ENCODE measurements around the gene ING2. TPM values are rescaled to one million over a fixed set of nuclear protein-coding genes. Genes with fewer than 3 reads are reported as not detected.

The ING2 gene
- polyA plus RNA-seq, 1 donor from 2014 or later, result 27.2 TPM

DNA sequence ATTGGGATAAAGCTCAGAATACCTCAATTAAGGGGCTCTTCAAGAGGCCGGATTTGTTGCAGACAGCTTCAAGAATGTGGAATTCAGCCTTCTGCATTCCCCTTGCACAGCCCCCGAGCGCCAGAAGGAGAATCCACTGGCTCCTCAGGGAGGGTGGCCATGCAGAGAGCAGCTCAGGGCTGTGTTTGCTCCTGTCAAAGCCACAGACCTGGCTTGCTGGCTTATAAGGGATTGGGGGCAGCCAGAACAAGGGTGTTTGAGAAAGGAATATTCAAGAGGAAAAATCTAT, 36.8 kb downstream of the ING2 start:
- no peaks in the 10 kb centered on the region for H3K27me3 ChIP-seq (ENCODE audit: insufficient read depth, low read depth, low read length)
- no peaks in the 10 kb centered on the region for H3K9me2 ChIP-seq (ENCODE audit: insufficient read depth, low read length)
- no peak overlapping the region for H3K4me2 ChIP-seq (ENCODE audit: low read length)

DNA sequence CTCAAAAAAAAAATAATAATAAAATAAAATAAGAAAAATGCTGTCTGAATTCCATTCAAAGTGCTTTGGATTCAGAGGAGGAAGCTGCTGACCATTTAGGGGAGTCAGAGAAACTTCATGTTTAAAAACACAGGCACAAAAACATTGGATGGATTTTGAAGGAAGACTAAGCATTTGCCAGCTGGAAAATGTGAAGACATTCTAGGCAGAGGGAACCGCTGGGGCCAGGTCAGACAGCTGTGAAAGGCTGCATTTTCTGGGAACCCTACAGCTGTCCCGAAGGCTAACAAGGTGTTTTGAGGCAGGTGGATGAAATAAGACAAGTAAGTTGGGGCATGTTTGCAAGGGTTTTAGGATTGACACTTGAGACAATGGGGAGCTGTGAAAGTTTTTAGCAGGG, 38.6 kb downstream of the ING2 start:
- no peaks in the 10 kb centered on the region for H3K9me3 ChIP-seq (ENCODE audit: low read length)
- no peaks in the 10 kb centered on the region for H4K20me1 ChIP-seq (ENCODE audit: insufficient read depth)
- no peaks in the 10 kb centered on the region for H3K36me3 ChIP-seq (ENCODE audit: insufficient read depth, low read length)
- H3K4me3 ChIP-seq (ENCODE audit: low read length), result no peak overlapping the region
- H3K79me2 ChIP-seq (replicated peaks; ENCODE audit: insufficient read depth, low read length), result no peaks in the 10 kb centered on the region
- no peaks in the 10 kb centered on the region for H3K27me3 ChIP-seq (ENCODE audit: insufficient read depth, low read depth, low read length)
- no peak overlapping the region for H3K4me2 ChIP-seq (ENCODE audit: low read length)
- H2AFZ ChIP-seq (ENCODE audit: low read depth, low read length), result no peak overlapping the region
- no peak for TF ChIP-seq SMC3 (conservative IDR thresholded peaks at IDR 0.05; ENCODE audit: poor library complexity)
- TF ChIP-seq, protein P1, sequence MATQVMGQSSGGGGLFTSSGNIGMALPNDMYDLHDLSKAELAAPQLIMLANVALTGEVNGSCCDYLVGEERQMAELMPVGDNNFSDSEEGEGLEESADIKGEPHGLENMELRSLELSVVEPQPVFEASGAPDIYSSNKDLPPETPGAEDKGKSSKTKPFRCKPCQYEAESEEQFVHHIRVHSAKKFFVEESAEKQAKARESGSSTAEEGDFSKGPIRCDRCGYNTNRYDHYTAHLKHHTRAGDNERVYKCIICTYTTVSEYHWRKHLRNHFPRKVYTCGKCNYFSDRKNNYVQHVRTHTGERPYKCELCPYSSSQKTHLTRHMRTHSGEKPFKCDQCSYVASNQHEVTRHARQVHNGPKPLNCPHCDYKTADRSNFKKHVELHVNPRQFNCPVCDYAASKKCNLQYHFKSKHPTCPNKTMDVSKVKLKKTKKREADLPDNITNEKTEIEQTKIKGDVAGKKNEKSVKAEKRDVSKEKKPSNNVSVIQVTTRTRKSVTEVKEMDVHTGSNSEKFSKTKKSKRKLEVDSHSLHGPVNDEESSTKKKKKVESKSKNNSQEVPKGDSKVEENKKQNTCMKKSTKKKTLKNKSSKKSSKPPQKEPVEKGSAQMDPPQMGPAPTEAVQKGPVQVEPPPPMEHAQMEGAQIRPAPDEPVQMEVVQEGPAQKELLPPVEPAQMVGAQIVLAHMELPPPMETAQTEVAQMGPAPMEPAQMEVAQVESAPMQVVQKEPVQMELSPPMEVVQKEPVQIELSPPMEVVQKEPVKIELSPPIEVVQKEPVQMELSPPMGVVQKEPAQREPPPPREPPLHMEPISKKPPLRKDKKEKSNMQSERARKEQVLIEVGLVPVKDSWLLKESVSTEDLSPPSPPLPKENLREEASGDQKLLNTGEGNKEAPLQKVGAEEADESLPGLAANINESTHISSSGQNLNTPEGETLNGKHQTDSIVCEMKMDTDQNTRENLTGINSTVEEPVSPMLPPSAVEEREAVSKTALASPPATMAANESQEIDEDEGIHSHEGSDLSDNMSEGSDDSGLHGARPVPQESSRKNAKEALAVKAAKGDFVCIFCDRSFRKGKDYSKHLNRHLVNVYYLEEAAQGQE (IDR thresholded peaks at IDR 0.05; ENCODE audit: borderline replicate concordance), result no peak
- no peak for TF ChIP-seq RAD21 (conservative IDR thresholded peaks at IDR 0.05)
- no peak for TF ChIP-seq MXI1 (conservative IDR thresholded peaks at IDR 0.05; ENCODE audit: poor library complexity, severe bottlenecking)
- TF ChIP-seq, protein P2, sequence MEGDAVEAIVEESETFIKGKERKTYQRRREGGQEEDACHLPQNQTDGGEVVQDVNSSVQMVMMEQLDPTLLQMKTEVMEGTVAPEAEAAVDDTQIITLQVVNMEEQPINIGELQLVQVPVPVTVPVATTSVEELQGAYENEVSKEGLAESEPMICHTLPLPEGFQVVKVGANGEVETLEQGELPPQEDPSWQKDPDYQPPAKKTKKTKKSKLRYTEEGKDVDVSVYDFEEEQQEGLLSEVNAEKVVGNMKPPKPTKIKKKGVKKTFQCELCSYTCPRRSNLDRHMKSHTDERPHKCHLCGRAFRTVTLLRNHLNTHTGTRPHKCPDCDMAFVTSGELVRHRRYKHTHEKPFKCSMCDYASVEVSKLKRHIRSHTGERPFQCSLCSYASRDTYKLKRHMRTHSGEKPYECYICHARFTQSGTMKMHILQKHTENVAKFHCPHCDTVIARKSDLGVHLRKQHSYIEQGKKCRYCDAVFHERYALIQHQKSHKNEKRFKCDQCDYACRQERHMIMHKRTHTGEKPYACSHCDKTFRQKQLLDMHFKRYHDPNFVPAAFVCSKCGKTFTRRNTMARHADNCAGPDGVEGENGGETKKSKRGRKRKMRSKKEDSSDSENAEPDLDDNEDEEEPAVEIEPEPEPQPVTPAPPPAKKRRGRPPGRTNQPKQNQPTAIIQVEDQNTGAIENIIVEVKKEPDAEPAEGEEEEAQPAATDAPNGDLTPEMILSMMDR (IDR thresholded peaks at IDR 0.05; ENCODE audit: poor library complexity, severe bottlenecking), result no peak
- TF ChIP-seq POLR2AphosphoS5 (IDR thresholded peaks at IDR 0.05), result no peak
- TF ChIP-seq TAF1 (IDR thresholded peaks at IDR 0.05; ENCODE audit: low read depth), result no peak
- TF ChIP-seq EZH2 (IDR thresholded peaks at IDR 0.05; ENCODE audit: borderline replicate concordance, insufficient read depth, low read length, poor library complexity, severe bottlenecking), result no peak
- TF ChIP-seq EP300 (conservative IDR thresholded peaks at IDR 0.05; ENCODE audit: poor library complexity, severe bottlenecking), result no peak
- no peaks in the 10 kb centered on the region for H3F3A ChIP-seq (ENCODE audit: insufficient read depth, low read length, poor library complexity, severe bottlenecking)
- H3K9me2 ChIP-seq (ENCODE audit: insufficient read depth, low read length), result no peaks in the 10 kb centered on the region
- no peak overlapping the region for H3K9ac ChIP-seq (ENCODE audit: low read length)
- no peak overlapping the region for H3K27ac ChIP-seq (ENCODE audit: low read length)

More for the DNA sequence above, 36.8 kb downstream of the ING2 start:
- no peak overlapping the region for H2AFZ ChIP-seq (ENCODE audit: low read depth, low read length)
- no peak overlapping the region for H3K4me3 ChIP-seq (ENCODE audit: low read length)
- H4K20me1 ChIP-seq (ENCODE audit: insufficient read depth), result no peaks in the 10 kb centered on the region
- no peaks in the 10 kb centered on the region for H3F3A ChIP-seq (ENCODE audit: insufficient read depth, low read length, poor library complexity, severe bottlenecking)
- TF ChIP-seq MXI1 (conservative IDR thresholded peaks at IDR 0.05; ENCODE audit: poor library complexity, severe bottlenecking) (no peak), TAF1 (IDR thresholded peaks at IDR 0.05; ENCODE audit: low read depth) (no peak)
- H3K79me2 ChIP-seq (replicated peaks; ENCODE audit: insufficient read depth, low read length), result no peaks in the 10 kb centered on the region
- H3K36me3 ChIP-seq (ENCODE audit: insufficient read depth, low read length), result no peaks in the 10 kb centered on the region
- no peaks in the 10 kb centered on the region for H3K9me3 ChIP-seq (ENCODE audit: low read length)
- H3K9ac ChIP-seq (ENCODE audit: low read length), result no peak overlapping the region
- H3K27ac ChIP-seq (ENCODE audit: low read length), result no peak overlapping the region

DNA sequence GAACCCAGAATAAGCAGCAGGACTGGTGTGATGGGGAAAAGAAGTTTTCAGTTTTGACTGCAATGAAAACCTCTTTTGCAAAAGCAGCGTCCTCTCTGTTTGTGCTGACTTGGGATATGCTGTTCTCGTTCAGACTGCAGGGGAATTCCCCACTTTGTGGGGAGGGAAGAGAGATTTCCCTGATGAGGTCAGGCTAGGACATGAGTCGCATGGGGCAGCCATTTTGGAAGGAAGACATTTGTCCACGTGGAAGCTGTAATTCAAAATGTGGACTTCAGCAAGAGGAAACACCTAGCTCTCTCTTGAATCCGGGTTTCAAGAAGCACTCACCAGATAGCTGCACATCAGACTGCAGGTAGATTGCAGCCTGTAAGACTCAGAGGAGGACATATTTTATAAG, 39.3 kb downstream of the ING2 start:
- H3K9me3 ChIP-seq (ENCODE audit: low read length), result no peaks in the 10 kb centered on the region
- no peaks in the 10 kb centered on the region for H3K27me3 ChIP-seq (ENCODE audit: insufficient read depth, low read depth, low read length)
- no peaks in the 10 kb centered on the region for H3K9me2 ChIP-seq (ENCODE audit: insufficient read depth, low read length)
- no peaks in the 10 kb centered on the region for H3K79me2 ChIP-seq (replicated peaks; ENCODE audit: insufficient read depth, low read length)
- no peak overlapping the region for H3K27ac ChIP-seq (ENCODE audit: low read length)
- no peaks in the 10 kb centered on the region for H3F3A ChIP-seq (ENCODE audit: insufficient read depth, low read length, poor library complexity, severe bottlenecking)
- H4K20me1 ChIP-seq (ENCODE audit: insufficient read depth), result no peaks in the 10 kb centered on the region
- H3K4me3 ChIP-seq (ENCODE audit: low read length), result no peak overlapping the region
- TF ChIP-seq EZH2 (IDR thresholded peaks at IDR 0.05; ENCODE audit: borderline replicate concordance, insufficient read depth, low read length, poor library complexity, severe bottlenecking), result no peak
- no peak for TF ChIP-seq TAF1 (IDR thresholded peaks at IDR 0.05; ENCODE audit: low read depth)
- H3K9ac ChIP-seq (ENCODE audit: low read length), result no peak overlapping the region
- no peak overlapping the region for H2AFZ ChIP-seq (ENCODE audit: low read depth, low read length)
- no peaks in the 10 kb centered on the region for H3K36me3 ChIP-seq (ENCODE audit: insufficient read depth, low read length)
- H3K4me2 ChIP-seq (ENCODE audit: low read length), result no peak overlapping the region
